Measurements from ENCODE around the gene SAPCD1.

SAPCD1 gene

GRCh38 chr6:31730631-31731086 is 31.8 kb upstream of the SAPCD1 start:
- no peaks in the 10 kb centered on the region for H3K27me3 ChIP-seq (ENCODE audit: insufficient read depth, low read length)
- H3K36me3 ChIP-seq (ENCODE audit: insufficient read depth, low read length), result peaks cover 22% of the 10 kb centered on the region; the same call in 1 of the 2 replicates
- H3K27ac ChIP-seq (ENCODE audit: low read depth, low read length), result peak overlapping the region; percentile 74
- H2AFZ ChIP-seq (ENCODE audit: low read length, unreplicated experiment), result no peak overlapping the region
- H3K4me1 ChIP-seq (ENCODE audit: control insufficient read depth, insufficient read depth, low read length, unreplicated experiment), result peaks cover 37% of the 10 kb centered on the region
- peaks cover 35% of the 10 kb centered on the region for H3K79me2 ChIP-seq (ENCODE audit: control insufficient read depth, insufficient read depth, low read length, unreplicated experiment)
- peak overlapping the region; percentile 81 for H3K4me3 ChIP-seq (ENCODE audit: low read depth, low read length)

GRCh38 chr6:31732029-31732428 is 30.4 kb upstream of the SAPCD1 start:
- H3K4me3 ChIP-seq (ENCODE audit: low read depth, low read length), result no peak overlapping the region
- peaks cover 42% of the 10 kb centered on the region for H3K4me1 ChIP-seq (ENCODE audit: control insufficient read depth, insufficient read depth, low read length, unreplicated experiment)
- no peak overlapping the region for H2AFZ ChIP-seq (ENCODE audit: low read length, unreplicated experiment)
- H3K27ac ChIP-seq (ENCODE audit: low read depth, low read length), result peak overlapping the region; percentile 3; the same call in 1 of the 2 replicates
- peaks cover 48% of the 10 kb centered on the region for H3K79me2 ChIP-seq (ENCODE audit: control insufficient read depth, insufficient read depth, low read length, unreplicated experiment)
- H3K36me3 ChIP-seq (ENCODE audit: insufficient read depth, low read length), result peaks cover 22% of the 10 kb centered on the region; the same call in 1 of the 2 replicates
- H3K27me3 ChIP-seq (ENCODE audit: insufficient read depth, low read length), result no peaks in the 10 kb centered on the region

- H3K79me2 ChIP-seq (ENCODE audit: control insufficient read depth, insufficient read depth, low read length, unreplicated experiment), result peaks cover 48% of the 10 kb centered on the region
- peak overlapping the region; percentile 93 for H3K4me3 ChIP-seq (ENCODE audit: low read depth, low read length)
- peaks cover 55% of the 10 kb centered on the region for H3K4me1 ChIP-seq (ENCODE audit: control insufficient read depth, insufficient read depth, low read length, unreplicated experiment)
- H3K27ac ChIP-seq (ENCODE audit: low read depth, low read length), result peak overlapping the region; percentile 79
- no peak overlapping the region for H2AFZ ChIP-seq (ENCODE audit: low read length, unreplicated experiment)
- H3K36me3 ChIP-seq (ENCODE audit: insufficient read depth, low read length), result peaks cover 22% of the 10 kb centered on the region; the same call in 1 of the 2 replicates
- H3K27me3 ChIP-seq (ENCODE audit: insufficient read depth, low read length), result no peaks in the 10 kb centered on the region
Measured at GRCh38 chr6:31733734-31734133, 28.7 kb upstream of the SAPCD1 start.

GRCh38 chr6:31734247-31734820 is 28.1 kb upstream of the SAPCD1 start:
- H3K27ac ChIP-seq (ENCODE audit: low read depth, low read length), result peak overlapping the region; percentile 79
- no peak overlapping the region for H2AFZ ChIP-seq (ENCODE audit: low read length, unreplicated experiment)
- no peaks in the 10 kb centered on the region for H3K27me3 ChIP-seq (ENCODE audit: insufficient read depth, low read length)
- H3K4me1 ChIP-seq (ENCODE audit: control insufficient read depth, insufficient read depth, low read length, unreplicated experiment), result peaks cover 56% of the 10 kb centered on the region
- H3K79me2 ChIP-seq (ENCODE audit: control insufficient read depth, insufficient read depth, low read length, unreplicated experiment), result peaks cover 48% of the 10 kb centered on the region
- peak overlapping the region; percentile 93 for H3K4me3 ChIP-seq (ENCODE audit: low read depth, low read length)
- H3K36me3 ChIP-seq (ENCODE audit: insufficient read depth, low read length), result peaks cover 22% of the 10 kb centered on the region; the same call in 1 of the 2 replicates

DNA sequence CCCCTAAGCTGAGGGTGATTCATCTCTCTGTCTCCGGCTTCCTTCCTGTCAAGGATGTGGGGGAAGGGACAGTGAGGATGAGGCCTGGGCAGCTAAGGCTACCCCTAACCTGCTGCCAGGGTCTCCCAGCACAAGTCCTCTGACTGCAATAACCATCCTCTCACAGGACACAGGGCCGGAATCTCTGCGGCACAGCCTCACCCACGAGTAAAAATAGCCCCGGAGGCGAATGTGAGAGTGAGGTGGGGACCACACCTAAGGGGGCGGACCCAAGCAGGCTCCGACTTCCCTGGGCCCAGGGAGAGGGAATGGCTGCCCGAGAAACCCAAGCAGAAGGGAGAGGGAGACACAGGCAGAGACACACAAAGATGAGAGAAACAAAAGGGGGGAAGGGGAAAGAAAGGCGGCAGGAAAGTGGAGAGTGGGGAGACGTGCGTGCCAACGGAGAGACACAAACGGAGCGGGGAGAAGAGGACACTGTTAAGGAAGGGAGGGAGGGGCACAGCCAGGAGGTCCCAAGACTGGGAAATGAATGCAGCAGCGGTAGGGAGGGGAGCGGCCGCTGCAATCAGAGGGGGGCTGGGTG is 27.5 kb upstream of the SAPCD1 start:
- H3K4me3 ChIP-seq (ENCODE audit: low read depth, low read length), result peak overlapping the region; percentile 93
- no peaks in the 10 kb centered on the region for H3K27me3 ChIP-seq (ENCODE audit: insufficient read depth, low read length)
- H3K4me1 ChIP-seq (ENCODE audit: control insufficient read depth, insufficient read depth, low read length, unreplicated experiment), result peaks cover 57% of the 10 kb centered on the region
- no peak overlapping the region for H2AFZ ChIP-seq (ENCODE audit: low read length, unreplicated experiment)
- peak overlapping the region; percentile 79 for H3K27ac ChIP-seq (ENCODE audit: low read depth, low read length)
- peaks cover 22% of the 10 kb centered on the region; the same call in 1 of the 2 replicates for H3K36me3 ChIP-seq (ENCODE audit: insufficient read depth, low read length)
- H3K79me2 ChIP-seq (ENCODE audit: control insufficient read depth, insufficient read depth, low read length, unreplicated experiment), result peaks cover 48% of the 10 kb centered on the region

DNA sequence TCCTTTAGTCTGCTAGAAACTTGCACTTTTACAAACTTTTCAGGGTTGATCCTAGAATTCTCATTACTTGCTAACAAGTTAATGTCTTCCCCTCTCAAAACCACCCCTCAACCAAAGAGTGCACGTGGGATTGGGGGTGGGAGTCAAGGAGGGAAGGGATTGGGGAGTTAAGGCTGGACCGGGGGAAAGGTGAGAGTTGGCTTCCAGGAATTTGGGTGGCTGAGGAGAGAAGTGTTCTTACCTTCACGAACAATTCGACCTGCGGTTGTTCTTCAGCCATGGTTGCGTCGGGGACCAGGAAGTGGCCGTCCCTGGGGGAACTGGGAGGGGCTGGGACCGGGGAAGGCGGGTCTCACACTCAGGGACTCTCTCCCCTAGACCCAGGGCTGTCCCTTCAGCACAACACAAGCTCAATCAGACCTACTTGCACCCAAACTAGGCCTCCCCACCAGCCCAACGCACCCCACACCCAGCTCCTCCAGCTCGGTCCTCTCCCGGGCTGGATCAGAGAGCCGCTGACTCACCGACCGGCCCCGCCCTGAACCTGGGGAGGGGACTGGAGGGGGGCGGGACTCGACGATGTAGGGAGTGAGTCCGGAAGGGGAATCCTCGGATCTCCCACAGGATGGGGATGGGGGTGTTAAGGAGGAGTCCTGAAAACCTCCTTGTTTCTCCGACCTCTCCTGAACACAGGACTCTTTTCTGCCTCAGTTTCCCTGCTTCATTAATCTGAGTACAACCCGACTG is 26.3 kb upstream of the SAPCD1 start, which contains the start of gene CLIC1:
CLIC1 (minus strand) TSS at position 510 of the 747 bp plus-strand sequence; CDS start at position 280, 230 bp downstream.
- peaks cover 59% of the 10 kb centered on the region for H3K79me2 ChIP-seq (ENCODE audit: control insufficient read depth, insufficient read depth, low read length, unreplicated experiment)
- peaks cover 52% of the 10 kb centered on the region for H3K4me1 ChIP-seq (ENCODE audit: control insufficient read depth, insufficient read depth, low read length, unreplicated experiment)
- no peaks in the 10 kb centered on the region for H3K27me3 ChIP-seq (ENCODE audit: insufficient read depth, low read length)
- H3K4me3 ChIP-seq (ENCODE audit: low read depth, low read length), result peak within 1 kb of the TSS; percentile 93
- peak within 1 kb of the TSS; percentile 89 for H3K27ac ChIP-seq (ENCODE audit: low read depth, low read length)
- H2AFZ ChIP-seq (ENCODE audit: low read length, unreplicated experiment), result peak within 1 kb of the TSS; percentile 57
- H3K36me3 ChIP-seq (ENCODE audit: insufficient read depth, low read length), result peaks cover 22% of the 10 kb centered on the region; the same call in 1 of the 2 replicates

- H3K79me2 ChIP-seq (ENCODE audit: control insufficient read depth, insufficient read depth, low read length, unreplicated experiment), result peaks cover 58% of the 10 kb centered on the region
- H3K27ac ChIP-seq (ENCODE audit: low read depth, low read length), result peak overlapping the region; percentile 89
- H2AFZ ChIP-seq (ENCODE audit: low read length, unreplicated experiment), result peak overlapping the region; percentile 57
- peak overlapping the region; percentile 93 for H3K4me3 ChIP-seq (ENCODE audit: low read depth, low read length)
- peaks cover 18% of the 10 kb centered on the region; the same call in 1 of the 2 replicates for H3K36me3 ChIP-seq (ENCODE audit: insufficient read depth, low read length)
- peaks cover 47% of the 10 kb centered on the region for H3K4me1 ChIP-seq (ENCODE audit: control insufficient read depth, insufficient read depth, low read length, unreplicated experiment)
- H3K27me3 ChIP-seq (ENCODE audit: insufficient read depth, low read length), result no peaks in the 10 kb centered on the region
Measured at GRCh38 chr6:31736768-31737314, 25.6 kb upstream of the SAPCD1 start.

GRCh38 chr6:31737315-31737990 is 25.0 kb upstream of the SAPCD1 start:
- Histone ChIP-seq H3K36me3 (ENCODE audit: insufficient read depth, low read length) (peaks cover 15% of the 10 kb centered on the region; the same call in 1 of the 2 replicates), H3K4me3 (ENCODE audit: low read depth, low read length) (peak overlapping the region; percentile 55), H3K4me1 (ENCODE audit: control insufficient read depth, insufficient read depth, low read length, unreplicated experiment) (peaks cover 43% of the 10 kb centered on the region), H2AFZ (ENCODE audit: low read length, unreplicated experiment) (peak overlapping the region; percentile 10), H3K27me3 (ENCODE audit: insufficient read depth, low read length) (no peaks in the 10 kb centered on the region), H3K79me2 (ENCODE audit: control insufficient read depth, insufficient read depth, low read length, unreplicated experiment) (peaks cover 52% of the 10 kb centered on the region), H3K27ac (ENCODE audit: low read depth, low read length) (peak overlapping the region; percentile 89)

GRCh38 chr6:31737991-31738979 is 24.2 kb upstream of the SAPCD1 start:
- Histone ChIP-seq H3K4me3 (ENCODE audit: low read depth, low read length) (peak overlapping the region; percentile 55), H3K27ac (ENCODE audit: low read depth, low read length) (peak overlapping the region; percentile 89), H3K79me2 (ENCODE audit: control insufficient read depth, insufficient read depth, low read length, unreplicated experiment) (peaks cover 48% of the 10 kb centered on the region), H3K4me1 (ENCODE audit: control insufficient read depth, insufficient read depth, low read length, unreplicated experiment) (peaks cover 39% of the 10 kb centered on the region), H3K27me3 (ENCODE audit: insufficient read depth, low read length) (no peaks in the 10 kb centered on the region), H3K36me3 (ENCODE audit: insufficient read depth, low read length) (peaks cover 12% of the 10 kb centered on the region; the same call in 1 of the 2 replicates), H2AFZ (ENCODE audit: low read length, unreplicated experiment) (peak overlapping the region; percentile 82)
